IPS-NIHi7 (cell line): ENCODE results near the gene NEK11.

Experiments
- DNase-seq: peaks from one replicate; pipeline ENCODE4 v3.0.0; 2012; ENCODE audit warnings: mixed read lengths; ENCODE audit errors: extremely low spot score

Gene NEK11

GRCh38 chr3:131125684-131126083 lies 99.0 kb downstream of the NEK11 start:
- no peak for DNase-seq

GRCh38 chr3:131140891-131141290 lies 114.2 kb downstream of the NEK11 start:
- DNase-seq, result no peak

- DNase-seq, result no peak
These were observed 115.1 kb downstream of the NEK11 start for GRCh38 chr3:131141770-131142169.

GRCh38 chr3:131142580-131142979 lies 115.9 kb downstream of the NEK11 start:
- DNase-seq, result no peak

- DNase-seq, result no peak
These were observed 117.1 kb downstream of the NEK11 start for GRCh38 chr3:131143802-131144201.

- DNase-seq, result no peak
These were observed 120.9 kb downstream of the NEK11 start for GRCh38 chr3:131147534-131147933.

GRCh38 chr3:131158434-131158833 lies 131.8 kb downstream of the NEK11 start:
- no peak for DNase-seq

GRCh38 chr3:131162516-131162915 lies 135.8 kb downstream of the NEK11 start:
- no peak for DNase-seq

- DNase-seq, result no peak
These were observed 141.2 kb downstream of the NEK11 start for GRCh38 chr3:131167867-131168266.

GRCh38 chr3:131169331-131169730 lies 142.7 kb downstream of the NEK11 start:
- no peak for DNase-seq

- no peak for DNase-seq
These were observed 146.0 kb downstream of the NEK11 start for GRCh38 chr3:131172502-131173200.

- DNase-seq, result no peak
These were observed 148.1 kb downstream of the NEK11 start for GRCh38 chr3:131174752-131175151.

- DNase-seq, result no peak
These were observed 152.2 kb downstream of the NEK11 start for GRCh38 chr3:131178710-131179375.

- no peak for DNase-seq
These were observed 166.0 kb downstream of the NEK11 start for GRCh38 chr3:131192701-131193100.

- DNase-seq, result no peak
These were observed 167.1 kb downstream of the NEK11 start for GRCh38 chr3:131193641-131194238.

GRCh38 chr3:131194816-131195215 lies 168.1 kb downstream of the NEK11 start:
- DNase-seq, result no peak

- no peak for DNase-seq
These were observed 174.0 kb downstream of the NEK11 start for GRCh38 chr3:131200636-131201199.

- no peak for DNase-seq
These were observed 189.7 kb downstream of the NEK11 start for GRCh38 chr3:131216330-131216729.

GRCh38 chr3:131216801-131217200 lies 190.1 kb downstream of the NEK11 start:
- peak; percentile 74 for DNase-seq

- DNase-seq, result no peak
These were observed 190.6 kb downstream of the NEK11 start for GRCh38 chr3:131217296-131217741.

- no peak for DNase-seq
These were observed 191.5 kb downstream of the NEK11 start for GRCh38 chr3:131218196-131218595.

- DNase-seq, result no peak
These were observed 195.1 kb downstream of the NEK11 start for GRCh38 chr3:131221731-131222130.

GRCh38 chr3:131222599-131222998 lies 195.9 kb downstream of the NEK11 start:
- no peak for DNase-seq
